ENCODE data around the gene HSPA6. TPM values are rescaled to one million over a fixed set of nuclear protein-coding genes. Genes with fewer than 3 reads are reported as not detected.

The HSPA6 gene
- total and polyA plus RNA-seq, 12 donors = 0.61 to 12.8 (median 3.7) TPM

GRCh38 chr1:161486806-161487741 is 37.3 kb upstream of the HSPA6 start:
- DNase-seq = peak; percentile 38 to 81 (median 54)
- intact Hi-C loops (cut with DNase I) = loop anchor here (10.0 kb wide), 2 partner anchors 248 to 258 kb away; partner anchors contain the start of gene DUSP12 (in 1 of the 2)
- H3K9me3 ChIP-seq (replicated peaks in 1 of 3) = no peaks in the 10 kb centered on the region
- WGBS, 4 donors = 30 to 54% (median 40%) methylated on average over 8 of the region's 8 CpGs
- TF ChIP-seq POLR2A (IDR thresholded peaks at IDR 0.05) (no peak), CTCF (IDR thresholded peaks at IDR 0.05) (peak; percentile 53 to 77 (median 68))
- H3K36me3 ChIP-seq (replicated peaks in 1 of 2) = no peaks in the 10 kb centered on the region
- no peak overlapping the region for H3K4me3 ChIP-seq
- no peak overlapping the region for H3K27ac ChIP-seq
- no peaks in the 10 kb centered on the region for H3K4me1 ChIP-seq (replicated peaks in 1 of 2)
- H3K27me3 ChIP-seq = peaks cover 25% of the 10 kb centered on the region

- Histone ChIP-seq H3K4me3 (no peak overlapping the region), H3K27me3 (peaks cover 39% of the 10 kb centered on the region)
- intact Hi-C loops (cut with DNase I) = no loop called here
These were observed 32.9 kb upstream of the HSPA6 start for GRCh38 chr1:161491472-161491871.

GRCh38 chr1:161492827-161493226 is 31.5 kb upstream of the HSPA6 start:
- 58 to 64% (median 61%) methylated on average over 2 of the region's 2 CpGs for WGBS, 4 donors

More at GRCh38 chr1:161491472-161491871, 32.9 kb upstream of the HSPA6 start:
- WGBS, 4 donors = 46 to 59% (median 56%) methylated on average over 5 of the region's 5 CpGs
- Histone ChIP-seq H3K27ac (no peak overlapping the region), H3K4me1 (replicated peaks in 1 of 2) (no peaks in the 10 kb centered on the region), H3K36me3 (replicated peaks in 1 of 2) (no peaks in the 10 kb centered on the region), H3K9me3 (replicated peaks in 1 of 3) (no peaks in the 10 kb centered on the region)
- TF ChIP-seq POLR2A (IDR thresholded peaks at IDR 0.05) = no peak
- no peak for DNase-seq

GRCh38 chr1:161494091-161494735 is 30.1 kb upstream of the HSPA6 start:
- Histone ChIP-seq H3K36me3 (replicated peaks in 1 of 2) (no peaks in the 10 kb centered on the region), H3K4me1 (replicated peaks in 1 of 2) (no peaks in the 10 kb centered on the region), H3K9me3 (replicated peaks in 1 of 3) (no peaks in the 10 kb centered on the region), H3K4me3 (no peak overlapping the region), H3K27me3 (peaks cover 30% of the 10 kb centered on the region), H3K27ac (no peak overlapping the region)
- WGBS, 4 donors = 45 to 62% (median 55%) methylated on average over 3 of the region's 3 CpGs
- DNase-seq = no peak
- intact Hi-C loops (cut with DNase I) = no loop called here
- TF ChIP-seq POLR2A (IDR thresholded peaks at IDR 0.05) (no peak), CTCF (IDR thresholded peaks at IDR 0.05) (no peak)

More at GRCh38 chr1:161492827-161493226, 31.5 kb upstream of the HSPA6 start:
- intact Hi-C loops (cut with DNase I) = no loop called here
- H3K9me3 ChIP-seq (replicated peaks in 1 of 3) = no peaks in the 10 kb centered on the region
- no peak overlapping the region for H3K27ac ChIP-seq
- no peaks in the 10 kb centered on the region for H3K4me1 ChIP-seq (replicated peaks in 1 of 2)
- peaks cover 39% of the 10 kb centered on the region for H3K27me3 ChIP-seq
- TF ChIP-seq CTCF (IDR thresholded peaks at IDR 0.05) (no peak), POLR2A (IDR thresholded peaks at IDR 0.05) (no peak)
- no peaks in the 10 kb centered on the region for H3K36me3 ChIP-seq (replicated peaks in 1 of 2)
- no peak for DNase-seq
- no peak overlapping the region for H3K4me3 ChIP-seq

Data from adrenal gland (tissue), 12 donors.